CD14-positive monocyte (primary cell): Measurements from ENCODE around the gene ABCE1. TPM values are rescaled to one million over a fixed set of nuclear protein-coding genes. Genes with fewer than 3 reads are reported as not detected.

Source experiments
- DNase-seq, 3 donors: peaks; one replicate each; pipeline ENCODE4 v3.0.0-alpha.2; 2011 to 2022
- H2AFZ ChIP-seq: 2 replicates; pipeline ENCODE4 v1.6.0; 2012; ENCODE audit warnings: mild to moderate bottlenecking, low read depth, low read length, inconsistent platforms; ENCODE audit not compliant: insufficient read depth, poor library complexity, severe bottlenecking
- H3K27ac ChIP-seq, 2 donors: 1 replicate in 1 of 2; 2 replicates in 1 of 2; pipeline ENCODE4 v1.5.1; 2012 to 2013; ENCODE audit warnings: low read length in 2 of 2, control low read depth in 1 of 2, inconsistent platforms in 1 of 2, low read depth in 1 of 2, mild to moderate bottlenecking in 1 of 2
- H3K27me3 ChIP-seq, 2 donors: one replicate each; pipeline versions ENCODE4 v1.6.0 to v1.6.1; 2011 to 2013; ENCODE audit warnings: low read length in 2 of 2; ENCODE audit not compliant: control insufficient read depth in 2 of 2, insufficient read depth in 2 of 2
- H3K36me3 ChIP-seq, 2 donors: replicated peaks in 1 of 2; 1 replicate in 1 of 2; 2 replicates in 1 of 2; pipeline versions ENCODE4 v1.5.1 to v1.6.1; 2012 to 2013; ENCODE audit warnings: low read length in 2 of 2, control low read depth in 1 of 2, inconsistent platforms in 1 of 2, mild to moderate bottlenecking in 1 of 2; ENCODE audit not compliant: insufficient read depth in 2 of 2, control insufficient read depth in 1 of 2
- H3K4me1 ChIP-seq, 2 donors: 1 replicate in 1 of 2; 2 replicates in 1 of 2; pipeline versions ENCODE4 v1.5.1 to v1.6.1; 2012 to 2013; ENCODE audit warnings: low read length in 2 of 2, control low read depth in 1 of 2, inconsistent platforms in 1 of 2, mild to moderate bottlenecking in 1 of 2, moderate library complexity in 1 of 2; ENCODE audit not compliant: insufficient read depth in 2 of 2, control insufficient read depth in 1 of 2
- H3K4me2 ChIP-seq: replicated peaks from 2 replicates; pipeline ENCODE3; 2012; ENCODE audit warnings: low read length, moderate library complexity, mild to moderate bottlenecking; ENCODE audit not compliant: poor library complexity, severe bottlenecking; ENCODE audit errors: extremely low read depth
- H3K4me3 ChIP-seq, 3 experiments: fragments of 200-600 bp in 1 of 3; sonication (generic) in 1 of 3; replicated peaks in 1 of 3; 1 replicate in 2 of 3; 2 replicates in 1 of 3; pipeline ENCODE4 v1.5.1; 2011 to 2013; ENCODE audit warnings: low read length in 3 of 3, mild to moderate bottlenecking in 3 of 3, control low read depth in 2 of 3, low read depth in 2 of 3, inconsistent platforms in 1 of 3, moderate library complexity in 1 of 3
- H3K79me2 ChIP-seq: 2 replicates; pipeline ENCODE4 v1.6.0; 2012; ENCODE audit warnings: mild to moderate bottlenecking, control low read depth, inconsistent platforms, low read length, moderate library complexity; ENCODE audit not compliant: insufficient read depth
- H3K9ac ChIP-seq: 2 replicates; pipeline ENCODE4 v1.6.0; 2017; ENCODE audit warnings: low read length, mild to moderate bottlenecking; ENCODE audit not compliant: insufficient read depth, poor library complexity, severe bottlenecking
- H3K9me3 ChIP-seq, 2 donors: replicated peaks in 1 of 2; 1 replicate in 1 of 2; 2 replicates in 1 of 2; pipeline versions ENCODE4 v1.5.1 to v1.6.1; 2012 to 2013; ENCODE audit warnings: low read length in 2 of 2, control low read depth in 1 of 2; ENCODE audit not compliant: control insufficient read depth in 1 of 2, insufficient read depth in 1 of 2
- H4K20me1 ChIP-seq: 2 replicates; pipeline ENCODE4 v1.6.0; 2012; ENCODE audit warnings: mild to moderate bottlenecking, low read length, control low read depth, moderate library complexity; ENCODE audit not compliant: insufficient read depth
- H3K27ac Mint-ChIP-seq, 7 donors: one replicate each; pipeline ENCODE4 v1.8.0; 2020; ENCODE audit warnings: mild to moderate bottlenecking in 7 of 7, mixed read lengths in 7 of 7, moderate library complexity in 6 of 7, inconsistent platforms in 2 of 7
- H3K27me3 Mint-ChIP-seq, 3 donors: one replicate each; pipeline ENCODE4 v1.8.0; 2021 to 2022; ENCODE audit warnings: low read depth in 3 of 3, mild to moderate bottlenecking in 3 of 3, mixed read lengths in 3 of 3, moderate library complexity in 3 of 3, inconsistent platforms in 1 of 3
- H3K36me3 Mint-ChIP-seq, 2 donors: one replicate each; pipeline ENCODE4 v1.8.0; 2020; ENCODE audit warnings: mixed read lengths in 2 of 2, inconsistent platforms in 1 of 2, mild to moderate bottlenecking in 1 of 2
- H3K4me1 Mint-ChIP-seq: one replicate; pipeline ENCODE4 v1.8.0; 2020; ENCODE audit warnings: mild to moderate bottlenecking, mixed read lengths
- H3K4me3 Mint-ChIP-seq, 2 donors: one replicate each; pipeline ENCODE4 v1.8.0; 2020; ENCODE audit warnings: mild to moderate bottlenecking in 2 of 2, mixed read lengths in 2 of 2, moderate library complexity in 1 of 2
- H3K9me3 Mint-ChIP-seq, 7 donors: one replicate each; pipeline ENCODE4 v1.8.0; 2020 to 2022; ENCODE audit warnings: mixed read lengths in 7 of 7, mild to moderate bottlenecking in 6 of 7, moderate library complexity in 6 of 7, inconsistent platforms in 2 of 7
- WGBS: methylation state at CpG from one replicate; pipeline ENCODE4 v1.1.5; 2013; ENCODE audit warnings: missing lambda C conversion rate; ENCODE audit not compliant: insufficient coverage; 5-methylcytosine and 5-hydroxymethylcytosine counted together
- intact Hi-C, 2 donors: fragments of 100-400 bp; cut with micrococcal nuclease; formaldehyde crosslinking; loops; one replicate each; pipeline versions ENCODE4 v1.15.0 to v1.15.1; 2023
- polyA plus RNA-seq, 3 donors: library from polyadenylated mRNA; depleted of rRNA in 1 of 3; unstranded in 2 of 3; stranded (reverse) in 1 of 3; fragments of 300-500 nt in 2 of 3; fragments of >200 nt in 1 of 3; fragmentation: Illumina TruSeq in 2 of 3; gene quantifications; 1 replicate in 2 of 3; 2 replicates in 1 of 3; pipeline ENCODE4 v1.2.3, GENCODE V29; 2012 to 2021
- TF ChIP-seq, protein P1 (sequence below): fragments of 200-600 bp; IDR thresholded peaks from one replicate; pipeline ENCODE4 v1.8.0; 2022; ENCODE audit warnings: antibody characterized with exemption, mild to moderate bottlenecking

Gene ABCE1
- polyA plus RNA-seq, 3 donors = 22.1 to 25.0 (median 23.7) TPM

DNA sequence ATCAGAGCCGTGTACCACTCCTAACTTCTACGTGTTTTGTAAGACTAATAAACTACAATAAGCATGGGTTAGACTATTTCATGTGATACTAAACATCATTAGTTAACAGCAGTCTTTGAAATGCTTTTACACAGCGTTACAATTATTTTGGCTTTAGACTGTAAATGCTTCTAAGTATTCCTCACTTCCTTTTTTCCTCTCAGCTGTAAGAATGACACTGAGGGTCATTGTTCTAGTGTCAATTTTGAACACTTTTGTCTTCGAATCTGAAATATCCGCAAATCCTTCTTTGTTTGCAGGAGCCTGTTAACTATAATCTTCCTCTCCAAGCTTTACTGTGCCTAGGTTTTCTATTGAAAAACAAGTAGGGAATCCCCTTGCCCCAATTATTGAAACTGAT lies 1.5 kb downstream of the ABCE1 start:
- Mint-ChIP-seq H3K27ac (peak overlapping the region in 4 of 7 donors; percentile 48 to 99 (median 88)), H3K4me1 (peaks cover 31% of the 10 kb centered on the region), H3K27me3 (no peaks in the 10 kb centered on the region), H3K36me3 (peaks cover 11 to 12% of the 10 kb centered on the region in 2 donors), H3K9me3 (peaks cover under 1 to 4% (median 2%) of the 10 kb centered on the region in 7 donors), H3K4me3 (peak overlapping the region; percentile 54 to 91)
- peaks cover 93% of the 10 kb centered on the region for H3K79me2 ChIP-seq
- peak overlapping the region in 1 of 2 donors; percentile 98 for H3K27ac ChIP-seq
- H3K27me3 ChIP-seq = no peaks in the 10 kb centered on the region
- peak overlapping the region in 2 of 3 experiments; percentile 71 to 84 for H3K4me3 ChIP-seq
- TF ChIP-seq, protein P1, sequence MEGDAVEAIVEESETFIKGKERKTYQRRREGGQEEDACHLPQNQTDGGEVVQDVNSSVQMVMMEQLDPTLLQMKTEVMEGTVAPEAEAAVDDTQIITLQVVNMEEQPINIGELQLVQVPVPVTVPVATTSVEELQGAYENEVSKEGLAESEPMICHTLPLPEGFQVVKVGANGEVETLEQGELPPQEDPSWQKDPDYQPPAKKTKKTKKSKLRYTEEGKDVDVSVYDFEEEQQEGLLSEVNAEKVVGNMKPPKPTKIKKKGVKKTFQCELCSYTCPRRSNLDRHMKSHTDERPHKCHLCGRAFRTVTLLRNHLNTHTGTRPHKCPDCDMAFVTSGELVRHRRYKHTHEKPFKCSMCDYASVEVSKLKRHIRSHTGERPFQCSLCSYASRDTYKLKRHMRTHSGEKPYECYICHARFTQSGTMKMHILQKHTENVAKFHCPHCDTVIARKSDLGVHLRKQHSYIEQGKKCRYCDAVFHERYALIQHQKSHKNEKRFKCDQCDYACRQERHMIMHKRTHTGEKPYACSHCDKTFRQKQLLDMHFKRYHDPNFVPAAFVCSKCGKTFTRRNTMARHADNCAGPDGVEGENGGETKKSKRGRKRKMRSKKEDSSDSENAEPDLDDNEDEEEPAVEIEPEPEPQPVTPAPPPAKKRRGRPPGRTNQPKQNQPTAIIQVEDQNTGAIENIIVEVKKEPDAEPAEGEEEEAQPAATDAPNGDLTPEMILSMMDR = no peak
- DNase-seq = peak in 2 of 3 donors; percentile 15 to 34
- intact Hi-C loops = loop anchor here in 1 of 2 donors (10.0 kb wide), 2 partner anchors 85 to 1585 kb away; partner anchors contain the start of genes OTUD4 and SMARCA5
- WGBS = no CpG with 5 or more reads among the region's 5 CpGs
- peaks cover 4% of the 10 kb centered on the region for H4K20me1 ChIP-seq
- no peaks in the 10 kb centered on the region for H3K9me3 ChIP-seq
- H3K36me3 ChIP-seq = peaks cover 16 to 19% of the 10 kb centered on the region in 2 donors
- H3K4me2 ChIP-seq = peak overlapping the region; percentile 80
- no peak overlapping the region for H3K9ac ChIP-seq
- peaks cover 33 to 43% of the 10 kb centered on the region in 2 donors for H3K4me1 ChIP-seq
- H2AFZ ChIP-seq = peak overlapping the region; percentile 38

DNA sequence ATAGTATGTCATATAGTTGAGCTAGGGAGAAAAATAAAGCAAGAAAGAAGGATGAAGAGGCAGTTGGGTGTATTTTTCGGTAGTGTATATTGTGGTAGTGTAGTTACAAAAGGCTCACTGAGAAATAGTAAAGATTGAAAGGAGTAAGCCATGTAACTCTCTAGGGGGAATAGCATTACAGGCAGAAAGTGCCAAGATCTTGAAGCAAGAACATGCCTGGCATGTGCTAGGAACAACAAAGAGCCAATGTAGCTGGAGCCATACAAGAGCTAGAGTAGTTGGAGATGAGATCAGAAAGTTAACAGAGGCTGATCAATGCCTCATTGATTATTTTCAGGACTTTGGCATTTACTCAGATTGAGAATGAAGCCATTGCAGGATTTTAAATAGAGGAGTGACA lies 3.0 kb downstream of the ABCE1 start:
- Histone ChIP-seq H3K9ac (no peak overlapping the region), H3K9me3 (no peaks in the 10 kb centered on the region), H3K36me3 (peaks cover 19 to 20% of the 10 kb centered on the region in 2 donors), H3K79me2 (peaks cover 85% of the 10 kb centered on the region), H3K4me3 (no peak overlapping the region), H3K27ac (no peak overlapping the region), H2AFZ (no peak overlapping the region), H3K4me1 (peaks cover 33 to 43% of the 10 kb centered on the region in 2 donors), H4K20me1 (peaks cover 4% of the 10 kb centered on the region), H3K27me3 (no peaks in the 10 kb centered on the region), H3K4me2 (no peak overlapping the region)
- no peaks in the 10 kb centered on the region for H3K9me3 Mint-ChIP-seq
- DNase-seq = no peak
- no peaks in the 10 kb centered on the region for H3K27me3 Mint-ChIP-seq
- intact Hi-C loops = loop anchor here in 1 of 2 donors (10.0 kb wide), 1 partner anchor 84 kb away; the partner anchor contains the start of gene OTUD4
- H3K36me3 Mint-ChIP-seq = peaks cover 10 to 14% of the 10 kb centered on the region in 2 donors
- H3K27ac Mint-ChIP-seq = no peak overlapping the region
- WGBS = 100% methylated on average over 1 of the region's 1 CpG
- TF ChIP-seq, protein P1 = no peak
- H3K4me3 Mint-ChIP-seq = no peak overlapping the region
- H3K4me1 Mint-ChIP-seq = peaks cover 29% of the 10 kb centered on the region
